KMS-11 (cell line): ENCODE results near the gene TENM4.

Experiments used
- H2AFZ ChIP-seq: fragments of 200-600 bp; sonication (generic); 2 replicates; pipeline ENCODE4 v1.6.1; 2016; ENCODE audit warnings: antibody characterized with exemption, mixed run types, low read depth
- H3K27ac ChIP-seq: fragments of 200-600 bp; sonication (generic); 2 replicates; pipeline ENCODE4 v1.6.1; 2016; ENCODE audit warnings: mild to moderate bottlenecking, mixed run types
- H3K27me3 ChIP-seq: fragments of 200-600 bp; sonication (generic); 2 replicates; pipeline ENCODE4 v1.6.1; 2017; ENCODE audit warnings: mild to moderate bottlenecking, low read depth, mixed run types, moderate library complexity; ENCODE audit not compliant: insufficient read depth
- H3K36me3 ChIP-seq: fragments of 200-600 bp; sonication (generic); 2 replicates; pipeline ENCODE4 v1.6.1; 2017; ENCODE audit warnings: mild to moderate bottlenecking, mixed run types; ENCODE audit not compliant: insufficient read depth
- H3K4me1 ChIP-seq: fragments of 200-600 bp; sonication (generic); 2 replicates; pipeline ENCODE4 v1.6.1; 2016; ENCODE audit warnings: mild to moderate bottlenecking, low read depth, mixed run types; ENCODE audit not compliant: poor library complexity, severe bottlenecking
- H3K4me2 ChIP-seq: fragments of 200-600 bp; sonication (generic); 2 replicates; pipeline ENCODE4 v1.7.0; 2016; ENCODE audit warnings: mild to moderate bottlenecking, mixed run types
- H3K4me3 ChIP-seq: fragments of 200-600 bp; sonication (generic); IDR thresholded peaks from 2 replicates; pipeline ENCODE4 v1.6.1; 2017; ENCODE audit warnings: low read depth, low read length, mixed read lengths; ENCODE audit not compliant: insufficient read depth
- H3K79me2 ChIP-seq: fragments of 200-600 bp; sonication (generic); 2 replicates; pipeline ENCODE4 v1.6.1; 2016; ENCODE audit warnings: low read depth, mixed run types; ENCODE audit not compliant: insufficient read depth
- H3K9ac ChIP-seq: fragments of 200-600 bp; sonication (generic); 2 replicates; pipeline ENCODE4 v1.6.1; 2016; ENCODE audit warnings: mild to moderate bottlenecking, mixed run types
- H4K20me1 ChIP-seq: fragments of 200-600 bp; sonication (generic); 2 replicates; pipeline ENCODE4 v1.6.1; 2016; ENCODE audit warnings: mild to moderate bottlenecking, mixed run types; ENCODE audit not compliant: insufficient read depth
- TF ChIP-seq, protein P1 (sequence below): fragments of 200-600 bp; sonication (generic); conservative IDR thresholded peaks from 2 replicates; pipeline ENCODE4 v1.6.1; 2017; ENCODE audit warnings: low read depth, mild to moderate bottlenecking, antibody characterized with exemption, low read length, moderate library complexity, mixed read lengths

The TENM4 gene

DNA sequence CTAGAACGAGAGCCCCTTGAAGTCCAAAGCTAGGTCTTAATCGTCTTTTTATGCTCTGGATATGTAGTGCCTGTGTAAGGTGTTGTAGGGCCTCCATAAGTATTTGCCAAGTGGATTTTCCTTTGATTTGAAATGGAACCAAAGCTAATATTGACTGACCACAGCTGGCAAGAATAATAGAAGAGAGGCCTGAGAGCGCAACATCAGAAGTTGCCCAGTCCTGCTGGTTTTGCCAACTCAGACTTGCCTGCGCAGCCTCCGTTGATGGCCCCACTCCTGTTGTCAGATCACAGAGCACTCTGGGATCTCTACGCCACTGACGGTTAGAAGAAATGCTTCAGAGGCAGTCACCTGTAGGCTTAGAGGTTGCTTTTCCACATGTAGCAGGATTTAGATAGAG lies 251.2 kb downstream of the TENM4 start:
- Histone ChIP-seq H2AFZ (no peak overlapping the region), H3K27ac (no peak overlapping the region), H3K36me3 (no peaks in the 10 kb centered on the region), H3K4me1 (no peaks in the 10 kb centered on the region), H3K4me3 (no peak overlapping the region), H3K9ac (no peak overlapping the region), H4K20me1 (no peaks in the 10 kb centered on the region), H3K79me2 (no peaks in the 10 kb centered on the region), H3K27me3 (no peaks in the 10 kb centered on the region), H3K4me2 (no peak overlapping the region)
- TF ChIP-seq, protein P1, sequence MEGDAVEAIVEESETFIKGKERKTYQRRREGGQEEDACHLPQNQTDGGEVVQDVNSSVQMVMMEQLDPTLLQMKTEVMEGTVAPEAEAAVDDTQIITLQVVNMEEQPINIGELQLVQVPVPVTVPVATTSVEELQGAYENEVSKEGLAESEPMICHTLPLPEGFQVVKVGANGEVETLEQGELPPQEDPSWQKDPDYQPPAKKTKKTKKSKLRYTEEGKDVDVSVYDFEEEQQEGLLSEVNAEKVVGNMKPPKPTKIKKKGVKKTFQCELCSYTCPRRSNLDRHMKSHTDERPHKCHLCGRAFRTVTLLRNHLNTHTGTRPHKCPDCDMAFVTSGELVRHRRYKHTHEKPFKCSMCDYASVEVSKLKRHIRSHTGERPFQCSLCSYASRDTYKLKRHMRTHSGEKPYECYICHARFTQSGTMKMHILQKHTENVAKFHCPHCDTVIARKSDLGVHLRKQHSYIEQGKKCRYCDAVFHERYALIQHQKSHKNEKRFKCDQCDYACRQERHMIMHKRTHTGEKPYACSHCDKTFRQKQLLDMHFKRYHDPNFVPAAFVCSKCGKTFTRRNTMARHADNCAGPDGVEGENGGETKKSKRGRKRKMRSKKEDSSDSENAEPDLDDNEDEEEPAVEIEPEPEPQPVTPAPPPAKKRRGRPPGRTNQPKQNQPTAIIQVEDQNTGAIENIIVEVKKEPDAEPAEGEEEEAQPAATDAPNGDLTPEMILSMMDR, result no peak

DNA sequence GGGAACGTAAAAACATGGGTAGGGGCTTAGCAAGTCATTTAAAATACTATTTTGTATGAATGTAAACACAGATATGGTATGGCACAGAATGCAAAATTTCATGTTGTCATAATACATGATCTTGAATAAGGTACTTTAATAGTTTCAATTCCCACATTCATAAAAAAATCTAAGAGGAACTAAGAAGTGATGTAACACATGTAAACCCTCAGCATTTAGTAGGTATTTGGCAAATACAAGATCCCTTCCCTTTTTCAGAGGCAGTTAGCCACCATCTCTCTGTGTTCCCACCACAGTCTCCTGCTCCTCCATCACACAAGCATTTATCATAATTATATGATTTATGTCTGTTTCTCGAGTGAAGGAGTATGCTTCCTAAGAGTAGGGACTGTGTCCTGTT lies 251.8 kb downstream of the TENM4 start:
- TF ChIP-seq, protein P1, result no peak
- Histone ChIP-seq H3K9ac (no peak overlapping the region), H2AFZ (no peak overlapping the region), H3K4me1 (no peaks in the 10 kb centered on the region), H3K27me3 (no peaks in the 10 kb centered on the region), H4K20me1 (no peaks in the 10 kb centered on the region), H3K79me2 (no peaks in the 10 kb centered on the region), H3K4me3 (no peak overlapping the region), H3K36me3 (no peaks in the 10 kb centered on the region), H3K27ac (no peak overlapping the region), H3K4me2 (no peak overlapping the region)

DNA sequence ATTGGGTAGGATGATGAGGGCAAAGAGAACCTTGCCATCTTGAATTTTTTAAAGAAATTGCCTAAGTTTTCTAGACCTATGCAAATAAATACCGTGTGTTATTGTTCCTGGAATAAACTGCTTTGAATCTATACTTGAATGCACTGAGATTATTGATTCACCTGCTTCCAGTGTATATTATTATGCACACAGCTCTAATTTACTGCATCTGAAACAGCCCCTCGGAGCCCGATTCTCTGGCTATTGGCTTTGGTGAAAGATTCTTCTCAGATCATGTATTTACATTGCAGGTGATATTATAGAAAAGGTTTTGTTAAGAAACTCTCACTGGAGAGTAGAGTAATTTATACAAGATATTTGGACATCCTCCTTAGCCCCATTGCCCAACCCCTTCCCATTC lies 254.2 kb downstream of the TENM4 start:
- Histone ChIP-seq H3K27ac (no peak overlapping the region), H3K4me3 (no peak overlapping the region)
- TF ChIP-seq, protein P1, result no peak

DNA sequence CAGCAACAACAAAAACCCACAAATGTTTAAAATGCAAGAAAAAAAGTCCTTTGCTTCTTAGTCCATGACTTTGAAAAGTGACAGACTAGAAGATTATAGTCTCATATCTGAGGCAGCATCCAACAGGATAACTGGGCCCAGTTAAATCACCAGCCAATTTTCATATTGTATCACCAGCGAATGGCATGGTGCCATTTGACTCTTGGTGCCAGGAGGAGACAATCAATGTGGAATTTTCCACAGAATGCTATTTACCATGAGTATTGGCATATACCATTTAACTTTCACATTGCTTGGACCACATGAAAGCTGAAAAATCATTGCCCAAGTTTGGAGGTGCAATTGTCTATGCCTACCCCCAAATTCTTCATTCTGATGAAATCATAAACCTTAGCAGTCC lies 255.5 kb downstream of the TENM4 start:
- no peaks in the 10 kb centered on the region for H3K4me1 ChIP-seq
- H3K4me3 ChIP-seq, result no peak overlapping the region

More for the DNA sequence above, 254.2 kb downstream of the TENM4 start:
- H2AFZ ChIP-seq, result no peak overlapping the region
- H3K27me3 ChIP-seq, result no peaks in the 10 kb centered on the region
- H3K36me3 ChIP-seq, result no peaks in the 10 kb centered on the region
- no peaks in the 10 kb centered on the region for H4K20me1 ChIP-seq
- H3K4me1 ChIP-seq, result no peaks in the 10 kb centered on the region
- H3K79me2 ChIP-seq, result no peaks in the 10 kb centered on the region
- no peak overlapping the region for H3K9ac ChIP-seq
- no peak overlapping the region for H3K4me2 ChIP-seq

More for the DNA sequence above, 255.5 kb downstream of the TENM4 start:
- no peaks in the 10 kb centered on the region for H3K27me3 ChIP-seq
- no peak overlapping the region for H3K27ac ChIP-seq
- TF ChIP-seq, protein P1, result no peak
- H3K4me2 ChIP-seq, result no peak overlapping the region
- no peaks in the 10 kb centered on the region for H4K20me1 ChIP-seq
- H2AFZ ChIP-seq, result no peak overlapping the region
- H3K79me2 ChIP-seq, result no peaks in the 10 kb centered on the region
- H3K9ac ChIP-seq, result no peak overlapping the region
- no peaks in the 10 kb centered on the region for H3K36me3 ChIP-seq
